ENCODE results near the gene FBXW2.

- TF ChIP-seq CTCF (conservative IDR thresholded peaks at IDR 0.05; ENCODE audit: low read length) (no peak), EZH2phosphoT487 (IDR thresholded peaks at IDR 0.05; ENCODE audit: borderline replicate concordance, low read depth, low read length) (no peak)
Observed at GRCh38 chr9:120768247-120768646, 25.0 kb downstream of the FBXW2 start.
